ENCODE results near the gene SIK2.

SIK2 gene

GRCh38 chr11:111598559-111598958, 3.7 kb upstream of the SIK2 start:
- no peak for DNase-seq (ENCODE audit: low spot score)
- ChIA-PET CTCF (interaction anchor here (0.6 kb wide), 2 partner anchors 157 to 185 kb away, joined by 3 to 5 read pairs; no protein-coding TSS in a partner anchor), POLR2A (ENCODE audit: low non-redundant PET) (no interaction called here)
- no peak for TF ChIP-seq CTCF (conservative IDR thresholded peaks at IDR 0.05; ENCODE audit: low read depth)
- no peak overlapping the region for H3K27ac ChIP-seq

- no peak for TF ChIP-seq CTCF (conservative IDR thresholded peaks at IDR 0.05; ENCODE audit: low read depth)
- ChIA-PET CTCF (interaction anchor here (0.7 to 1.6 kb wide), 4 partner anchors 99 to 211 kb away, joined by 3 to 11 read pairs (median 4); no protein-coding TSS in a partner anchor), POLR2A (ENCODE audit: low non-redundant PET) (interaction anchor here (0.9 kb wide), 1 partner anchor 164 kb away, joined by 3 read pairs; no protein-coding TSS in a partner anchor)
- DNase-seq (ENCODE audit: low spot score) = no peak
- H3K27ac ChIP-seq = peak overlapping the region; percentile 85
These were observed 642 bp upstream of the SIK2 start for GRCh38 chr11:111601636-111601978.

GRCh38 chr11:111602865-111603610, 789 bp downstream of the SIK2 start:
- POLR2A ChIA-PET (ENCODE audit: low non-redundant PET) = no interaction called here
- CTCF ChIA-PET = no interaction called here
- peak; percentile 26 for DNase-seq (ENCODE audit: low spot score)
- H3K27ac ChIP-seq = peak overlapping the region; percentile 85
- TF ChIP-seq CTCF (conservative IDR thresholded peaks at IDR 0.05; ENCODE audit: low read depth) = no peak

GRCh38 chr11:111603611-111604130, 1.4 kb downstream of the SIK2 start:
- DNase-seq (ENCODE audit: low spot score) = no peak
- CTCF ChIA-PET = interaction anchor here (0.6 to 1.3 kb wide), 10 partner anchors 13 to 267 kb away, joined by 3 to 6 read pairs (median 5); no protein-coding TSS in a partner anchor
- POLR2A ChIA-PET (ENCODE audit: low non-redundant PET) = no interaction called here
- H3K27ac ChIP-seq = no peak overlapping the region
- TF ChIP-seq CTCF (conservative IDR thresholded peaks at IDR 0.05; ENCODE audit: low read depth) = no peak

GRCh38 chr11:111604392-111605009, 2.3 kb downstream of the SIK2 start:
- TF ChIP-seq CTCF (conservative IDR thresholded peaks at IDR 0.05; ENCODE audit: low read depth) = peak; percentile 63
- CTCF ChIA-PET = interaction anchor here (0.6 to 1.3 kb wide), 16 partner anchors 9 to 266 kb away, joined by 3 to 8 read pairs (median 4); no protein-coding TSS in a partner anchor
- POLR2A ChIA-PET (ENCODE audit: low non-redundant PET) = interaction anchor here (0.7 kb wide), 1 partner anchor 676 kb away, joined by 4 read pairs; no protein-coding TSS in a partner anchor
- no peak overlapping the region for H3K27ac ChIP-seq
- DNase-seq (ENCODE audit: low spot score) = peak; percentile 29

GRCh38 chr11:111605681-111606080, 3.4 kb downstream of the SIK2 start:
- CTCF ChIA-PET = no interaction called here
- no peak for TF ChIP-seq CTCF (conservative IDR thresholded peaks at IDR 0.05; ENCODE audit: low read depth)
- no peak for DNase-seq (ENCODE audit: low spot score)
- POLR2A ChIA-PET (ENCODE audit: low non-redundant PET) = no interaction called here
- no peak overlapping the region for H3K27ac ChIP-seq
